ENCODE results near the gene ZNF827.

DNA sequence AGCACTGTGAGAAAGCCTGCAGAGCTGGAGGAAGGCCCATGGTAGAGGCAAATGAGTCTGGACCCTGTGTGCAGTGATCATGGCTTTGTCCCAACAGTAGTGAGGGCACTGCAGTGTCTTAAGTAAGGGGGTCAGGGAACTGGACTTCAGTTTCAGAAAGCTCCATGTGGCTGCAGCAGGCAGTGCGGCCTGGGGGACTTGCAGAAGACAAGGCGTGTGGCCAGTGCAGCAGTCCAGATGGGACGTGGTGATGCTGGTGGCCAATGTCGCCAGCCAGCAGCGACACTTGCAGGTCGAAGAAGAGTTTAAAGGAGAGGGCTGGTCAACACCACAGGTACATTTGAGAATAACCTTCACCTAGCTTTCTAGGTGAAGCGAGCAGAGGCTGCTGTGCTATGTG, 113.4 kb downstream of the ZNF827 start:
- TF ChIP-seq OSR1 (CRISPR knock-in tag; IDR thresholded peaks at IDR 0.05) (no peak), ZFP3 (CRISPR knock-in tag; IDR thresholded peaks at IDR 0.05) (no peak), PPARA (CRISPR knock-in tag; IDR thresholded peaks at IDR 0.05; ENCODE audit: borderline replicate concordance) (no peak), ARNTL (CRISPR knock-in tag; IDR thresholded peaks at IDR 0.05; ENCODE audit: borderline replicate concordance, low read depth) (no peak), ZC3H10 (CRISPR knock-in tag; IDR thresholded peaks at IDR 0.05) (no peak), RARB (CRISPR knock-in tag; IDR thresholded peaks at IDR 0.05) (no peak), TOX (CRISPR knock-in tag; IDR thresholded peaks at IDR 0.05; ENCODE audit: borderline replicate concordance) (no peak), GLIS3 (CRISPR knock-in tag; IDR thresholded peaks at IDR 0.05) (no peak), ESRRG (CRISPR knock-in tag; IDR thresholded peaks at IDR 0.05) (no peak)
- TF ChIP-seq, protein P1, sequence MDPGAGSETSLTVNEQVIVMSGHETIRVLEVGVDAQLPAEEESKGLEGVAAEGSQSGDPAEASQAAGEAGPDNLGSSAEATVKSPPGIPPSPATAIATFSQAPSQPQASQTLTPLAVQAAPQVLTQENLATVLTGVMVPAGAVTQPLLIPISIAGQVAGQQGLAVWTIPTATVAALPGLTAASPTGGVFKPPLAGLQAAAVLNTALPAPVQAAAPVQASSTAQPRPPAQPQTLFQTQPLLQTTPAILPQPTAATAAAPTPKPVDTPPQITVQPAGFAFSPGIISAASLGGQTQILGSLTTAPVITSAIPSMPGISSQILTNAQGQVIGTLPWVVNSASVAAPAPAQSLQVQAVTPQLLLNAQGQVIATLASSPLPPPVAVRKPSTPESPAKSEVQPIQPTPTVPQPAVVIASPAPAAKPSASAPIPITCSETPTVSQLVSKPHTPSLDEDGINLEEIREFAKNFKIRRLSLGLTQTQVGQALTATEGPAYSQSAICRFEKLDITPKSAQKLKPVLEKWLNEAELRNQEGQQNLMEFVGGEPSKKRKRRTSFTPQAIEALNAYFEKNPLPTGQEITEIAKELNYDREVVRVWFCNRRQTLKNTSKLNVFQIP (CRISPR knock-in tag; IDR thresholded peaks at IDR 0.05; ENCODE audit: borderline replicate concordance, low read depth), result no peak
- TF ChIP-seq, protein P2, sequence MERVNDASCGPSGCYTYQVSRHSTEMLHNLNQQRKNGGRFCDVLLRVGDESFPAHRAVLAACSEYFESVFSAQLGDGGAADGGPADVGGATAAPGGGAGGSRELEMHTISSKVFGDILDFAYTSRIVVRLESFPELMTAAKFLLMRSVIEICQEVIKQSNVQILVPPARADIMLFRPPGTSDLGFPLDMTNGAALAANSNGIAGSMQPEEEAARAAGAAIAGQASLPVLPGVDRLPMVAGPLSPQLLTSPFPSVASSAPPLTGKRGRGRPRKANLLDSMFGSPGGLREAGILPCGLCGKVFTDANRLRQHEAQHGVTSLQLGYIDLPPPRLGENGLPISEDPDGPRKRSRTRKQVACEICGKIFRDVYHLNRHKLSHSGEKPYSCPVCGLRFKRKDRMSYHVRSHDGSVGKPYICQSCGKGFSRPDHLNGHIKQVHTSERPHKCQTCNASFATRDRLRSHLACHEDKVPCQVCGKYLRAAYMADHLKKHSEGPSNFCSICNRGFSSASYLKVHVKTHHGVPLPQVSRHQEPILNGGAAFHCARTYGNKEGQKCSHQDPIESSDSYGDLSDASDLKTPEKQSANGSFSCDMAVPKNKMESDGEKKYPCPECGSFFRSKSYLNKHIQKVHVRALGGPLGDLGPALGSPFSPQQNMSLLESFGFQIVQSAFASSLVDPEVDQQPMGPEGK (CRISPR knock-in tag; IDR thresholded peaks at IDR 0.05; ENCODE audit: borderline replicate concordance), result no peak
- TF ChIP-seq, protein P3, sequence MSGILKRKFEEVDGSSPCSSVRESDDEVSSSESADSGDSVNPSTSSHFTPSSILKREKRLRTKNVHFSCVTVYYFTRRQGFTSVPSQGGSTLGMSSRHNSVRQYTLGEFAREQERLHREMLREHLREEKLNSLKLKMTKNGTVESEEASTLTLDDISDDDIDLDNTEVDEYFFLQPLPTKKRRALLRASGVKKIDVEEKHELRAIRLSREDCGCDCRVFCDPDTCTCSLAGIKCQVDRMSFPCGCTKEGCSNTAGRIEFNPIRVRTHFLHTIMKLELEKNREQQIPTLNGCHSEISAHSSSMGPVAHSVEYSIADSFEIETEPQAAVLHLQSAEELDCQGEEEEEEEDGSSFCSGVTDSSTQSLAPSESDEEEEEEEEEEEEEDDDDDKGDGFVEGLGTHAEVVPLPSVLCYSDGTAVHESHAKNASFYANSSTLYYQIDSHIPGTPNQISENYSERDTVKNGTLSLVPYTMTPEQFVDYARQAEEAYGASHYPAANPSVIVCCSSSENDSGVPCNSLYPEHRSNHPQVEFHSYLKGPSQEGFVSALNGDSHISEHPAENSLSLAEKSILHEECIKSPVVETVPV (CRISPR knock-in tag; IDR thresholded peaks at IDR 0.05), result no peak
